HG02973 (cell line): Measurements from ENCODE around the gene BPIFB3.
"Not testable (repeated sequence)": the region's sequence is repeated elsewhere in the genome, so short reads cannot be mapped to it uniquely, and the experiment has no call there.

Source experiments
- ATAC-seq: cut with Tn5 transposase; IDR thresholded peaks from one replicate; pipeline ENCODE4 v1.9.1; 2021; ENCODE audit warnings: moderate library complexity; ENCODE audit not compliant: unreplicated experiment

Gene BPIFB3

DNA sequence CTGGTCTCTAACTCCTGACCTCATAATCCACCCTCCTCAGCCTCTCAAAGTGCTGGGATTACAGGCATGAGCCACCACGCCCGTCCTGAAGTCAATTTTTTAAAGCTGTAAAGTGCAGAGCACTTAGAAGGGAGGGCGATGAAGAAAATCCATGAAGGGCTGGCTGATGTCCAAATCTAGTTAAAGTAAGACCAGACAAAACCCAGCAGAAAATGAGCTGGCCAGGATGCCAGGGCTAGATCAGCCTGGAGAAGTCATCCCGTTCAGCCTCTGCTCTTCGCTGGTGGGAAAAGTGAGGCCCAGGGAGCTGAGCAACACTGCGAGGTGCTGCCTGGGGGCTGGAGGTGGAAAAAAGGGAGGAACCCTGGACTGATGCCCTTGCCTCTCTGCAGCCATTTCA is 28.8 kb downstream of the BPIFB3 start:
- no peak for ATAC-seq

DNA sequence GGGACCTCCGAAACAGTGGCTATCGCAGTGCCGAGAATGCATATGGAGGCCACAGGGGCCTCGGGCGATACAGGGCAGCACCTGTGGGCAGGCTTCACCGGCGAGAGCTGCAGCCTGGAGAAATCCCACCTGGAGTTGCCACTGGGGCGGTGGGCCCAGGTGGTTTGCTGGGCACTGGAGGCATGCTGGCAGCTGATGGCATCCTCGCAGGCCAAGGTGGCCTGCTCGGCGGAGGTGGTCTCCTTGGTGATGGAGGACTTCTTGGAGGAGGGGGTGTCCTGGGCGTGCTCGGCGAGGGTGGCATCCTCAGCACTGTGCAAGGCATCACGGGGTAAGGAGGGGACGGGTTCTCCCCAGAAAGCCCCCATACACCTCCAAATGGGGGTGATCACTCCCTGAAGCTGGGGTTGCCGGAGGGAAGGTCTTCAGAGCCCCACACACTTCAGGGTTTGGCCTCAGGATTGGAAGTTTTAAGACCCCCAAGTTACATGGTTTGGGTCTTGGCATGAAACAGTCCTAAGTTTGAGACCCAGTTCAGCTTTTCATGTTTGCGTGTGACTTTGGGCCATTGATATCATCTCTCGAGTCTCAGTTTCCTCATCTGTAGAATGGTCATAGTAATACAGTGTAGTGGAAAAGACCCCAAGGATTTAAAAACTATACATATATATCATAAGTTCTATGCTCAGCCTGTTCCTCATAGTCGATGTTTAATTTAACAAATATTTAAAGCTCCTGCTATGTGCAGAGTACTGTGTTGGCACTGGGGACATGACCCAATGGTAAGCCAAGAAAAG is 30.0 kb downstream of the BPIFB3 start:
- no peak for ATAC-seq

DNA sequence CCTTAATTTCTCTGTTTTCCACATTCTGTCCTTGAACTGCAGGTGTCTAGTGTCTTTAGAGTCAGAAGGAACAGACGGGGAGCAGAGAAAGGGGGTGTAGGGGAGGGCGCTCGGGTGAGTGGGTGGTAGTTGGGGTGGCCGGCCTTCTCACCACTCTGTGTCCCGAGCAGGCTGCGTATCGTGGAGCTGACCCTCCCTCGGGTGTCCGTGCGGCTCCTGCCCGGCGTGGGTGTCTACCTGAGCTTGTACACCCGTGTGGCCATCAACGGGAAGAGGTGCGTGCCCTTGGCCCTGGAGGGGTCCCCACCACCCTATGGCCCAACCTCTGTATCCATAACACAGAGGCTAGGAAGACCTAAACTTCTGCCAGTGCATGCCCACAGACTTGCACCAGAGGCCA is 31.0 kb downstream of the BPIFB3 start:
- ATAC-seq: no peak

DNA sequence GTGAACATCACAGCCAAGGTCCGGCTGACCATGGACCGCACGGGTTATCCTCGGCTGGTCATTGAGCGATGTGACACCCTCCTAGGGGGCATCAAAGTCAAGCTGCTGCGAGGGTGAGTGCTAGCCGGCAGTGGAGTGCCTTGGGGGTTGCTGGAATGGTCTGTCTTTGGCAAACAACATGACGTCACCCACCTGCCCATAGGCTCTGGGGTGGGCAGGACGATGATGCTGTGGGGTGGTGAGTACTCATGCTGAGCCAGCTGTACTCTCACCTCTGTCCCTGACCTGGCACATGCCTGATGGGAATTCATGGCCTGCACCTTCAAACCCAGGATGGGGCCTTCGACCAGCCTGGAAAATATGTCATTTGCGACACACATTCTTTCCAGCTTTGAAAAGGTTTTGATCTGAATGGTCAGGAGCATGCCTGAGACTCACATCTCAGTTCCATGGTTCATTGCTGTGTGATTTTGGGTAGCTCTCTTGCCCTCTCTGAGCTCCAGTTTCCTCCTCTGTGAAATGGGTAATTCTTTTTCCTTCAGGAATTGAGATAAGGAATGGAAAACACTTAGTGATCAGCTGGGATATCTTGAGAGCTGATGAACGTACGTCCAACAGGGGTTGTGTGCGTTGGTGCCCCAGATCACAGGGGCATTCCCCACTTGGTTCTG is 32.5 kb downstream of the BPIFB3 start:
- no peak for ATAC-seq

DNA sequence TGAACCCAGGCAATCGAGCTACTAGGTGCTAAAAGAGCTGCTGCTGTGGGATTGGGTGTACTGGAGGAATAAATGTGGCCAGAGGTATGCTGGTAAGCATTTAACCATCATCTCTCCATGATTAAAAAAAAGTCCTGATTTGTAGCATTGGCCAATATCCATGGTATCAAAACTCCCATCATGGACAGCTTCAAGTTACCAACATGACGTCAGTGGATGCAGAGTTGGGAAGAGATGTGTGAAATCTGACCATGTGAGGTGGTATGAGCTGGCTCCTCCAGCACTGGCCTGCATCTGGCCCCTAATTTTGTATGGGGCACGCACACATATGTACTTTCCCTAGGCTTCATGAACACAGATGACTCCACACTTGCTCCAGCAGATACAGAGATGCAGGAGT is 37.4 kb downstream of the BPIFB3 start:
- no peak for ATAC-seq

DNA sequence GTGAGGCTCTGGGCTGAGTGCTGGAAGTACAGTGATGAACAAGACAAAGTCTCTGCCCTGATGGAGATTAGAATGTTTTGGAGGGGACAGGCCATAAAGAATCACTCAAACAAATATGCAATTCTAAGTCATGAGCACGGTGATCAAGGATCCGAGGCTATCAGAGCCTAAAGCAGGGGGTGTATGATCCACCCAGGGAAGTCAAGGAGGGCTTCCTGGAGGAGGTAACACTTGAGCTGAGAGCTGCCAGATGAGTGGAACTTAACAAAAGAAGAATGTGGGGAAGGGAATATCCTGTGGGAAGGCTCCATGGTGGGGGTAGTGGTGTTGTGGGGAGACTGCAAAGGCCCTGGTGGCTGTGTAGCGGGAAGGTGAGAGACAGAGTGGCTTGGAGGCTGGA is 38.0 kb downstream of the BPIFB3 start:
- no peak for ATAC-seq

DNA sequence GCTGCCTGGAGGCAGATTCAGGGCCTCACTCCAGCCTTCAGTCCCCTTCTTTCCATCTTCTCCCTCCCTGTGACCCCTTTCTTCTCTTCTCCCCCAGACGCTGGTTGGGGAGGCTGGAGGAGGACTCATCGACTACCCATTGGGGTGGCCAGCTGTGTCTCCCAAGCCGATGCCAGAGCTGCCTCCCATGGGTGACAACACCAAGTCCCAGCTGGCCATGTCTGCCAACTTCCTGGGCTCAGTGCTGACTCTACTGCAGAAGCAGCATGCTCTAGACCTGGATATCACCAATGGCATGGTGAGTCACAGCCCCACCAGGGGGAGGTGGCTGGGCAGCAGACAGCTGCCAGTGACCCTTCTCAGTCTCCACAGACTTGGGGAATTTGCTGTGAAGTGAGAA is 38.7 kb downstream of the BPIFB3 start:
- ATAC-seq: no peak

- no peak for ATAC-seq
These were observed 39.4 kb downstream of the BPIFB3 start for GRCh38 chr20:33093074-33093473.

DNA sequence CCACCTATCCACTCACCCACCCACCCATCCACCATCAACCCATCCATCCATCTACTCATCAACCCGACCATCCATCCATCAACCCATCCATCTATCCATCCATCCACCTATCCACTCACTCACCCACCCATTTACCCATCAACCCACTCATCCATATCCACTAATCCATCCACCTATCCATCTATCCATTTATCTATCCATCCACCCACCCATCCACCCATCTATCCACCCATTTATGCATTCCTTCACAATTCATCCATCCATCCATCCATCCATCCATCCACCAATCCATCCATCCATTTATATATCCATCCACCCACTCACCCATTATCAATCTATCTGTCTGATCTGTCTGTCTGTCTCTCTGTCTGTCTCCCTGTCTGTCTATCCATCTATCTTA is 39.9 kb downstream of the BPIFB3 start:
- ATAC-seq: no peak

- no peak for ATAC-seq
These were observed 41.5 kb downstream of the BPIFB3 start for GRCh38 chr20:33095249-33095648.

DNA sequence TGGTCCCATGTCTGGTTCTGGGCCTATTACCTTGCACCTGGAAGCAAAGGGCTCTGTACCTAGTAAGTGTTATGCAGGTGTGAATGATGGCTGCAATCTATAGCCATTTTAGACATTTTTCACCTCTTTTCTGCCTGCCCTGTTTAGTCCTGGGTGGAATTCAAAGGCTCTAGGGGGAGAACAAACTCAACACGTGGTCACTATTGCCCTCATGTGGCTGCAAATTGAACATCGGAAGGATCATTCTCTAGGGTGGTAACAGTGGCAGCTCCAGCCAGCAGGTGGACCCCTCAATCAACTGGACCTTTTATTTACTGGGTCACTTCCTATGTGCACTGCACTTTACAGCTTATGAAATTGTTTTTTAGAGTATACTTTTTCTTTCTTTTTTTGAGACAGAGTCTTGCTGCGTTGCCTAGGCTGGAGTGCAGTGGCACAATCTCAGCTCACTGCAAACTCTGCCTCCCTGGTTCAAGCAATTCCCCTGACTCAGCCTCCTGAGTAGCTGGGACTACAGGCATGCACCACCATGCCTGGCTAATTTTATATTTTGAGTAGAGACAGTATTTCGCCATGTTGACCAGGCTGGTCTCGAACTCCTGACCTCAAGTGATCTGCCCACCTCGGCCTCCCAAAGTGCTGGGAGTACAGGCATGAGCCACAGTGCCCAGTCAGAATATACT is 42.3 kb downstream of the BPIFB3 start:
- ATAC-seq: not testable (repeated sequence)

DNA sequence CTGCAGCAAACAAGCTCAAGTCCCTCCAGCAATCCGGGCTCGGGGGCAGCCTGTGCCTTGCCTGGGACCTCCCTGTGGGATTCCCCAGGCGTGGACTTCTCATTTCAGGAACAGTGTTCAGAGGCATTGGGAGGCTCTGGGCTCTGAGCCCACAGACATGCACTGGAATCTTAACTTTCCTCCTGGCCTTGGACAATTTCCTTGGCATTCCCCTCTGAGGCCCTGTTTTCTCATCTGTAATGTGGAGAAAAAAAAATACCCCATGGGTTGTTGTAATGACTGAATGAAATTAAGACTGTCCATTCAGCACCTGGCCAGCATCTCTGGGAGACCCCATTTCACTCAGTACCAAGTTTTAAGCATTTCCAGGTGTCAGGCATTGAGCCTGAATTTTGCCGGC is 43.3 kb downstream of the BPIFB3 start:
- no peak for ATAC-seq

GRCh38 chr20:33099843-33100538 is 46.3 kb downstream of the BPIFB3 start:
- no peak for ATAC-seq

- ATAC-seq: no peak
These were observed 49.9 kb downstream of the BPIFB3 start for GRCh38 chr20:33103556-33103955.

DNA sequence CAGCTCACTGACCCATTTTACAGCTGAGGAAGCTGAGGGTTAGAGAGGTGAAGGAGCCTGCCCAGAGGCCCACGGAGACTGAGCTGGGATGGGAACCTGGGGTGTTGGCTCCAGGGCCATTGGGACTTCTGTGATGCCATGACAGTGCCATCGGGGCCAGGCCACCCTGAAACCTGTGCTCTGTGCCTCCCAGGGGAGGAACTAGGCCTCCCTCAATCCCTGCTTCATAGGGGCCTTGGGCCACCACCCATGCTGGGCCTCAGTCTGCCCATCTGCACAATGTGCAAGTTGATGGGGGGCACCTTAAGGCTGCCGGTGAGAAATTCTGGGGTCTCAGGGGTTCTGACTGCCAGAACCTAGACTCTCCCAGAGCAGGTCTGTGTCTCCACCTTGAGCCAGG is 50.6 kb downstream of the BPIFB3 start:
- ATAC-seq: no peak

DNA sequence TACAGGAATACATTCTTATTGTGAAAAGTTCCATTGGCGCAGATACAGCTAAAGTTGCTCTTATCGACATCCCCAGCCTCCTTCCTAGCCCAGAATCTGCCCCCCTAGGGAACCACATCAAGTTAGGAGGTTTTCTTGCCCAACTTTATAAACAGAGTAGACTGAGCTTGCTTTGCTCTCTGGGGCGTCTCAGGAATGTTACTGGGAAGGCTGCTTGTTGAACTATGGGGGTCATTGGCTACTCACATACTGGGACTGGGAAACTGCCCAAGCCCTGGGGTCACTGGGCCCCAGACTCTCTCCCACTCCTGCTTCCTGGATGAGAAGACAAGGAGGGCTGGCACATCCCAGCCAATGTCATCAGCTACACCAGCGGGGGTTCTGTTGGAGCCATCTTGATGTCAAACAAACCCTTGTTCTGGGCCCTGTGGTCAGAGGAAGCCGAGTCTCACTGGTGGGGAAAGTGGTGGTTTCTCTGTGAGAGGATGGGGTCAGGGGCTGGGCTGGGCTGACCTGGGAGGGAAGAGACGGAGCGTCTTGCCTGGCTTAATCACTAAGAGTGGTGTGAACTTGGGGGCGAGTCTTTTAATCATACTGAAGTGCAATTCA is 51.7 kb downstream of the BPIFB3 start:
- ATAC-seq: no peak

DNA sequence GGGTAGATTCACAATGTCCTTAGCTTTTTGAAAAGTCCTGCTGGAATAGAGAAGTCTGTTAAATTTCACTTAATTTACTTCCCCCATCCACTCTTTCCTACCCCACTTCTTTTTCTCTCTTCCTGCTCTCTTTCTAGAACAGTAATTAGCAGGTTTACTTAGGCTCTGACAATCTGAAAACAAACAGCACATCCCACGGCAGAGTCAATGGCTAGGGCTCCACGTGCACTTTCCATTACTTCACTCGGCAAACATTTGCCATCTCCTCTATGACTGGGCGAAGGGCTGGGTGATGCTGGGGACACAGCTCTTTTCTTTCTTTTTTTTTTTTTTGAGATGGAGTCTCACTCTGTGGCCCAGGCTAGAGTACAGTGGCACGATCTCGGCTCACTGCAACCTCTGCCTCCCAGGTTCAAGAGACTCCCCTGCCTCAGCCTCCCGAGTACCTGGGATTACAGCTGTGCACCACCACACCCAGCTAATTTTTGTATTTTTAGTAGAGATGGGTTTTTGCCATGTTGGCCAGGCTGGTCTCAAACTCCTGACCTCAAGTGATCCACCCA is 52.4 kb downstream of the BPIFB3 start:
- ATAC-seq: not testable (repeated sequence)

- no peak for ATAC-seq
These were observed 55.0 kb downstream of the BPIFB3 start for GRCh38 chr20:33108661-33109060.

DNA sequence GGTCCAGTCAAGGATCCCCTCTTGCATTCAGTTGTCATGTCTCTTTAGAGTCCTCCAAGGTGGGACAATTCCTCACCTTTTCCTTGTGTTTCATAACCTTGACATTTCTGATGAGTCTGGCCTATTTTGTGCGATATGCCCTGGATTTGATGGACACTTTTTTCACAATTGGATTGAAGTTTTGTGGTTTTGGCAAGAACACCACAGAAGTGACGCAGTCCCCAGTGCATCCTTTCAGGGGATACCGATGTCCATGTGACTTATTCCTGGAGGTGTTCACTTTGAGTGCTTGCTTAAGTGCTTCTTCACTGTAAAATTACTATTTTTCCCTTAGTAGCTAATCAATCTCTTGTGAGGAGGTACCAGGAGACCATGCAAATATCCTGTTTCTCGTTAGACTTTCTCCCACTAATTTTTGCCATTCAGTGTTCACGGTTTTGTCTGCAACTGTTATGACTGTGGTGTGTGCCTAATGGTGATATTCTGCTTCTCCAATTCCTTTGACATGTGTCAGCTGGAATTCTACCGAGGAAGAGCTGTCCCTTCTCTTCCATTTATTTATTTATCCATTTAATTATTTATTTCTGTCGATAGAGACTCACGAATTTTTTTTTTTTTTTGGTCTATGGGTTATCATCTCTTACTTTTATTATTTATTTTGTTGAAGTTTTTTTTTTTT is 56.6 kb downstream of the BPIFB3 start:
- no peak for ATAC-seq

DNA sequence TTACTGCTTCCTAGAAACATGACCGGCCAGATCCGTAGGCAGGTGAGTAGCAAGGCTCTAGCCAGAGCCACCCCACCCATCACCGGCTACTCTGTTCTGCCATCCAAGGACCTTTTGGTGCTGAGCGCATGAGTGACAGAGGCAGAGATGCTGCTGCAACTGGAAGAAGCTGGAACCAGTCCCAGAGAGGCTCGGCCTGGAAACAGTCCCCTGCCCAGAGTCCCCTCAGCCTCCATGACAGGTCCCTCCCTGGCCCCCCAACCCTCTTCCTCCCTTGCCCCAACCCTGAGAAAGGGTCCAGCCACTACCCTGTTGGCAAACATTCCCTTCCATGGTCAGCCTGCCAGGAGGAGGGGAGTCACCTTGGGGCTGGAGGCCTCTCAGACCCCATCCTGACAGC is 57.6 kb downstream of the BPIFB3 start:
- no peak for ATAC-seq
